Left colon (tissue), 2 donors: ENCODE measurements around the gene LRMDA. TPM values are rescaled to one million over a fixed set of nuclear protein-coding genes. Genes with fewer than 3 reads are reported as not detected.
A peak's percentile ranks its signal among the peaks of the same experiment; 100 is the strongest.

Experiments used
- ATAC-seq: fragments of 200-7000 bp; cut with Tn5 transposase; one replicate; pipeline ENCODE4 v1.9.1; 2020; ENCODE audit warnings: mild to moderate bottlenecking, moderate library complexity
- DNase-seq, 2 donors: peaks; one replicate each; pipeline ENCODE4 v3.0.0-alpha.2; 2020
- intact Hi-C, 2 donors: fragments of 100-400 bp; cut with DNase I in 1 of 2; cut with micrococcal nuclease in 1 of 2; formaldehyde crosslinking; loops; one replicate each; pipeline versions ENCODE4 v1.11.2 to v1.14.0; 2022; cut with DNase I, micrococcal nuclease
- total RNA-seq, 2 donors: library from RNA; stranded (reverse); fragmentation: NEBNext Ultra II Directional; extraction: Animal tissue kit (Norgen Biotek cat#: 25700); gene quantifications; one replicate each; pipeline ENCODE4 v1.2.1, GENCODE V29; 2021
- donor health status: DM: no; HTN: no; CAD: no.
- donor health status: DM: yes; HTN: yes; CAD: no.

Gene LRMDA
- total RNA-seq, 2 donors from 2014 or later = 8.1 to 10.6 TPM

- ATAC-seq = no peak
- intact Hi-C loops = no loop called here
- DNase-seq = no peak
Observed at GRCh38 chr10:75436896-75437295, 5.5 kb downstream of the LRMDA start.

GRCh38 chr10:75437693-75438092 is 6.3 kb downstream of the LRMDA start:
- intact Hi-C loops = no loop called here
- DNase-seq = no peak
- ATAC-seq = no peak

GRCh38 chr10:75438275-75438674 is 6.9 kb downstream of the LRMDA start:
- intact Hi-C loops = no loop called here
- DNase-seq (no peak), ATAC-seq (no peak)

- DNase-seq (no peak), ATAC-seq (no peak)
- intact Hi-C loops = no loop called here
Observed at GRCh38 chr10:75439811-75440210, 8.4 kb downstream of the LRMDA start.

GRCh38 chr10:75440271-75440793 is 8.9 kb downstream of the LRMDA start:
- intact Hi-C loops = no loop called here
- ATAC-seq (no peak), DNase-seq (no peak)

- no peak for DNase-seq
- peak; percentile 92 for ATAC-seq
- intact Hi-C loops = no loop called here
Observed at GRCh38 chr10:75441196-75441595, 9.8 kb downstream of the LRMDA start.

GRCh38 chr10:75441682-75442081 is 10.3 kb downstream of the LRMDA start:
- peak; percentile 77 for ATAC-seq
- no peak for DNase-seq
- intact Hi-C loops = no loop called here

GRCh38 chr10:75443362-75443761 is 11.9 kb downstream of the LRMDA start:
- intact Hi-C loops = no loop called here
- DNase-seq = no peak
- ATAC-seq = no peak

- ATAC-seq (no peak), DNase-seq (no peak)
- intact Hi-C loops = no loop called here
Observed at GRCh38 chr10:75444781-75445386, 13.5 kb downstream of the LRMDA start.

- intact Hi-C loops = no loop called here
- DNase-seq (no peak), ATAC-seq (no peak)
Observed at GRCh38 chr10:75446508-75446907, 15.1 kb downstream of the LRMDA start.

GRCh38 chr10:75448166-75448565 is 16.7 kb downstream of the LRMDA start:
- ATAC-seq (peak; percentile 67), DNase-seq (peak in 1 of 2 donors; percentile 13)
- intact Hi-C loops = no loop called here

GRCh38 chr10:75449382-75450074 is 18.1 kb downstream of the LRMDA start:
- intact Hi-C loops = no loop called here
- DNase-seq (no peak), ATAC-seq (peak; percentile 77)

- DNase-seq = no peak
- intact Hi-C loops = no loop called here
- ATAC-seq = no peak
Observed at GRCh38 chr10:75450075-75450445, 18.6 kb downstream of the LRMDA start.

- DNase-seq = no peak
- intact Hi-C loops = no loop called here
- no peak for ATAC-seq
Observed at GRCh38 chr10:75450644-75451640, 19.5 kb downstream of the LRMDA start.

- intact Hi-C loops = no loop called here
- ATAC-seq = no peak
- no peak for DNase-seq
Observed at GRCh38 chr10:75451831-75452230, 20.4 kb downstream of the LRMDA start.

GRCh38 chr10:75452997-75453396 is 21.6 kb downstream of the LRMDA start:
- no peak for DNase-seq
- ATAC-seq = no peak
- intact Hi-C loops = no loop called here

GRCh38 chr10:75456122-75456521 is 24.7 kb downstream of the LRMDA start:
- intact Hi-C loops = no loop called here

GRCh38 chr10:75460059-75460458 is 28.6 kb downstream of the LRMDA start:
- intact Hi-C loops = no loop called here
- no peak for ATAC-seq
- DNase-seq = no peak

More at GRCh38 chr10:75456122-75456521, 24.7 kb downstream of the LRMDA start:
- no peak for ATAC-seq
- DNase-seq = no peak
